Mesenteric fat pad (tissue), 1 donor: ENCODE measurements around the gene LRRC63. TPM values are rescaled to one million over a fixed set of nuclear protein-coding genes. Genes with fewer than 3 reads are reported as not detected.
"Not testable (repeated sequence)": the region's sequence is repeated elsewhere in the genome, so short reads cannot be mapped to it uniquely, and the experiment has no call there.

Experiments used
- DNase-seq: peaks from one replicate; pipeline ENCODE4 v3.0.0-alpha.2; 2020; ENCODE audit warnings: low spot score
- total RNA-seq: library from RNA; stranded (reverse); fragmentation: NEBNext Ultra II Directional; extraction: Animal tissue kit (Norgen Biotek cat#: 25700); gene quantifications from one replicate; pipeline ENCODE4 v1.2.1, GENCODE V29; 2021
- donor health status: DM: yes; HTN: yes; CAD: no.

Gene LRRC63
- total RNA-seq, 1 donor from 2014 or later: 0.19 TPM

DNA sequence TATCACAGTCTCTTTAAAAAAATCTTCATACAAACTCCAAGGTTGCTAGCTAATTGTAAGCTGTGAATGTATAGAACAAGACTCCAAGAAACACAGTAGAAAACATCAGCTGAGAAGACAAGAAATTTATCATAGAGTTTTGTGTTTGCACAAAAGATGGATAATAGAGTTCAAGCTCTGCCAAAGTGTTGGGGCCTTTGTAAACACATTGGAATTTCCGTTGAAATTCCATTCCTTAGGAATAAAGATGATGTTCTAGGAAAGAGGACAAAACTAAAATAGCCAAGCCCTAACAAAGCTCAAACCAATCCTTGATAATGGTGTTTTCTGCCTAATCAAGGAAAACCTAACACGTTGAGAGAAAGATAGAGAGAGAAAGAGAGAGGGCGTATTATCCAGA is 20.6 kb downstream of the LRRC63 start:
- DNase-seq: no peak

DNA sequence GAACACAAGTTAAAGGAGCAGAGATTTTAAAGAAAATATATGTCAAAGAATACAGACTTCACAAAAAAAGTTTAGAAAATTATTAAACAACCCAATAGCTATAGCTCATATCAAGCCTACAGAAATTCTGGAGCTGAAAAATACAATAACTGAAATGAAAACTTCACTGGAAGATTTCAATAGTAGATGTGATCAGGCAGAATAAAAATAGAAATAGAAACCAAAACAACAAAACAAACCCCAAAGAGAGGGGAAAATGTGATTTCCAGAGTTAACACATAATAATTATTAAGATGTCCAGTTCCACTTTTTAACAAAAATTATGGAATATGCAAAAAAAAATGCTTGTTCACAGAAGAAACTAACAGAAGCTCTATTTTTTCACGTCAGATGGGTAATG is 23.6 kb downstream of the LRRC63 start:
- no peak for DNase-seq

DNA sequence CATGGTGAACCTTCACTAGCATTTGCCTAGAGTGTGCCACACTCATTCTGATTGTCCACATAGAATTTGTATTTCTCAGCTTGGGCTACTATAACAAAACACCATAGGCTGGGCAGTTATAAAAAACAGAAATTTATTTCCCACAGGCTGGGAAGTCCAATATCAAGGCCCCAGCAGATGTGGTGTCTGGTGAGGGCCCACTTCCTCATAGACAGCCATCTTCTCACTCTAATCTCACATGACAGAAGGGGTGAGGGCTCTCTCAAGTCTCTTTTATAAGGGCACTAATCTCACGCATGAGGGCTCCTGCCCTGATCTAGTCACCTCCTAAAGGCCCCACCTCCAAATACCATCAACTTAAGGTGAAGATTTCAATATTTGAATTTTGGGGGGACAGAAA is 53.6 kb downstream of the LRRC63 start:
- no peak for DNase-seq

DNA sequence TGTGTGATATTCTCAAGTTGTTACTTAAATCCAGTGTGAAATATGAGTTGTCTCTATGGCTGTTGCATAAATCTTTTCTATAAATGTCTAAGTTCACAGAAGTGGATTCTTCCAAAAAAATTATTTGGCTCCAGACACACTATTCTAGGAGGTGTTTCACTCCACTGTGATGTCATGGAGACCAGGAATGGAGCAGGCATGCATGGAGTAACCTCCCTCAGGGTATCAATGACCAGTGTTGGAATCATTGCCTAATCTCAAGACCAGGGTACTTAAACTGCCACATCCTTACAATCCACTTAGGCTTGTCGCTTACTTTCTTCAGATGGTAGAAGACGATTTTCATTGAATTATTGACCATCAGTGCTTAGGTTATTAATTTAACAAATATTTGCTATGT is 55.4 kb downstream of the LRRC63 start:
- DNase-seq: no peak

DNA sequence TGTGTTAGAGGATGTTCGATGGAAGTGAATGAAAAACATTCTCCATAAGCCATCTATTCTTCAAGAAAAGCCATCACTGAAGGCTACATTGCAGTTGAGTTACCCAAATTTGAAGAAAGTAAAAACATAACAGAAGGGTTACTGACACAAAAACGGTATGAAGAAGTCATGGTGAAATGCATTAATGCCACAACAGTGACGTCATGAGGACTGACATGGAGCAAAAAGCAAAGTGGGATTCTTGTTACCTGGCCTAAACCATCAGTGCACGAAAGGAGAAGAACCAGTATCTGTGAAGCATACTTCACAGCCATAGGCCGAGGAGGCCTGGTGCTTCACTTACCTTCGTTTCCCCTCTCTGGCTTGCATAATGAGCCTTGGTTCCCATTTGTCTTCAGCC is 58.7 kb downstream of the LRRC63 start:
- DNase-seq: no peak

DNA sequence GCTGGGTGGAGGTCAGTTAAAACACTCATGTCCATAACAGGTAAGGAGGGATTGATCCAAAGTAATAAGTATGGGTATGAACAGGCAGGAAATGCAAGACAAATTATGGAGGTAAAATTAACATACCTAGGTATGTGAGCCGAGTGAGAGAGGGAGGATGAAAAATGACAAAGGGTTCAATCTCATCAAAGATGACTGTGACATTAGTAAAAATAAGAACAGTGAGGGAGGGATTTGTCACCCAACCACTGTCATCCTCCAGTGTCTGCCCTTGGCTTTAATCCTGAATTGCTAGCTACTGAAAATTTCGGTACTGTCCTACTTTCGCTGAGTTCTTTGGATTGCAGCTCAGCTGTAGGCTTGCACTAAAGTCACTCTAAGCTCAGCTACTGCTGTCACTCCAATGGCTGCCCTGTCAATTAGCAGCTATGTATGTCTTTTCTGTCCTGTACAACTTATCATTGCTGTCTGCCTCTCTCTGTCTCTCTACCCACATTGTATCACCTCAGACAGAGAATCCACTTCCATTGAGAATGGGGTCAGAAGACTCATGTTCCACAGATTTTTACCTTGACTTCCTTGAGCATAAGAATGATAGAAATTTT is 62.5 kb downstream of the LRRC63 start:
- DNase-seq: no peak

DNA sequence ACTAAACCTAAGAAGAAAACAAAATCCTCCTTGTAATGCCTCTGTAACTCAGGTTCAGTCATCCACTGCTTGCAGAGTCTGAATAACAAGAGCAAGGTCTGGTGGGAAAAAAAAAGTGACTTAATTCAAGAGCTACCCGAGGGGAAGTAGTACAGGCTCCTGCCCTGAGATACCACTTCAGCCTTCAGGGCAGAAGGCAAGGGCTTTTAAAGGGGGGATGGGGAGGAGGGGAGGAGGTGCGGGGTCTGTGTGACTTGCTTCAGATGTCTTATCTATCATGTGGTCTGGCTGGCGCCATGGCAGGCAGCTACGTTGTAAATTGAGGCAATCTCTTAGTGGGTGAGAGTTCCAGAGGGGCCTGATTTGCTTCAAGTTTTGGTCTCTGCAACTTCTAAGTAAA is 66.7 kb downstream of the LRRC63 start:
- DNase-seq: no peak

DNA sequence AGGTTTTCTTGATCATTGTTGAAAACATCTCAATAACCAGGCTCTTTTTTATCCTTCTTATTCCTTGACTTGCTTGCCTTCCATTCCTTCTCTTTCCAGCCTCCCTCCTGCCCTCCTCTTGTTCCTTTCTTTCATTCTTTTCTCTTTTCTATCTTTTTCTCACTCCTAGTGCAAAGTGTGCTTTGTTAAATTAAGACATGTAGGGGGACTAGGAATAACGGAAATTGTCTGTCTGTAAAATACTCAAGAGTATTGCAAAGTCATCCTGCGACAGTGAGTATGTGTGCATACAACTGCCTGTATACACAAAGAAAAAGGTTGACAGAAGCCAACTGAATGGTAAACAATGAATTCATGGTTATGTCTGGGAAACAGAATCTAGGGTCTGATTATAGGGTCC is 70.1 kb downstream of the LRRC63 start:
- DNase-seq: no peak

DNA sequence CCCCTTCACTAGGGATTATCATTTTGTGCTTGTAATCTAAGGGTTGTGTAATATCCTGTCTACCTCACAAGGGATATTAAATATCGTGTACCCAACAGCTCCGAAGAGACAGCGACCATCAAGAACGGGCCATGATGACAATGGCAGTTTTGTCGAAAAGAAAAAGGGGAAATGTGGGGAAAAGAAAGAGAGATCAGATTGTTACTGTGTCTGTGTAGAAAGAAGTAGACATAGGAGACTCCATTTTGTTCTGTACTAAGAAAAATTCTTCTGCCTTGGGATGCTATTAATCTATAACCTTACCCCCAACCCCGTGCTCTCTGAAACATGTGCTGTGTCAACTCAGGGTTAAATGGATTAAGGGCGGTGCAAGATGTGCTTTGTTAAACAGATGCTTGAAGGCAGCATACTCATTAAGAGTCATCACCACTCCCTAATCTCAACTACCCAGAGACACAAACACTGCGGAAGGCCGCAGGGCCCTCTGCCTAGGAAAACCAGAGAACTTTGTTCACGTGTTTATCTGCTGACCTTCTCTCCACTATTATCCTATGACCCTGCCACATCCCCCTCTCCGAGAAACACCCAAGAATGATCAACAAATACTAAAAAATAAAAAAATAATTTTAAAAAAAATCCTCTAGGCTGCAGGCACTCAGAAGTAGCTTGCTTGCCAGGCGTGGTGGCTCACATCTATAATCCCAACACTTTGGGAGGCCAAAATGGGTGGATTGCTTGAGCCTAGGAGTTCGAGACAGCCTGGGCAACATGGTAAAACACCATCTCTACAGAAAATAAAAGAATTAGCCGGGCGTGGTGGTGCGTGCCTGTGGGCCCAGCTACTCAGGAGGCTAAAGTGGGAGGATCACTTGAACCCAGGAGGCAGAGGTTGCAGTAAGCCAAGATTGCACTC is 72.4 kb downstream of the LRRC63 start:
- DNase-seq: not testable (repeated sequence)

DNA sequence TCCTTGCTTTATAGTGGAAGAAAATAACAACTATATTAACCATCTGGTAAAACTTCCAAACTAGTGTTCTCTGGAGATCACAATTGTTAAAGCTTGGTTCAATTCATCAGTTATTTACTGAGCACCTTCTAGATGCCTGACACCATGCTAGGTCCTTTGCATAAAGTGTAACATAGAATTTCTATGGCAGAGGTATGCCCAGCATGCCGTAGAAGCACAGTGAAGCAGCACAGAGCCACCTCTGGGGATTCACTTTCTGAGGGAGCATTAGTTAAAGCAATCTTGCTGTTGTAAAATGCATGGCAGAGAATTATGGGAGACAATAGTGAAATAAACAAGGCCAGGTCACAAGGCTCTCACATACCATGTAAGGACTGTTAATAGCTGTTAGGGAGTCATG is 75.2 kb downstream of the LRRC63 start:
- DNase-seq: no peak

DNA sequence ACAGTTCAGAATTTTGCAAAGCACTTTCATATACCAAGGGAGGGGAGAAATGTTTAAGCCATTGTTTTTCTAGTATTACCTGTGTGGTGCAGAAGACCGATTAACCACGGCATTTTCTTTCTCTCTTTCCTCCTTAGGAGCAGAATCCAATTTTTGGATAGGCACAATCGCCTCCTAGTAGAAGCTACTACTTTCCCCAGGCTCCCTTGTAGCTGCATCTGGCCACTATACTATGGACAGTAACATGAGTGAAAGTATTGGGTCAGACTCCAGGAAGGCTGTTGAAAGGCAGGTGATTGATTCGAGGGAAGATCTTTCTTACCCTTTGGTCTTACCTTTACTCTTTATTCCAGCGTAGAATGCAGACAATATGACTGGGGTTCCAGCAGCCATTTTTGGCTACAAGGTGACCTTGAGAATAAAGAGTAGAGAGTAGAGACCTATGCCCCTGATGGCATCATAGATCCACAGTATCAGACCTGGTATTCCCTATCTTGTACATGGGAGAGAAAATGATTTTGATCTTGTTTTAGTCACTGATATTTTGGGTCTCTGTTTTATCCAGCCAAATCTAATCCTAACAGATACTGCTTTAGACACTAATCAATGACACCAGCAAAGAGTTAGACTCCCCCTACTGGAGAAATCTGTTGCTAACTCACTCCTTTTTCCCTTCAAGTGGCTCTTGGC is 77.0 kb downstream of the LRRC63 start:
- DNase-seq: no peak

DNA sequence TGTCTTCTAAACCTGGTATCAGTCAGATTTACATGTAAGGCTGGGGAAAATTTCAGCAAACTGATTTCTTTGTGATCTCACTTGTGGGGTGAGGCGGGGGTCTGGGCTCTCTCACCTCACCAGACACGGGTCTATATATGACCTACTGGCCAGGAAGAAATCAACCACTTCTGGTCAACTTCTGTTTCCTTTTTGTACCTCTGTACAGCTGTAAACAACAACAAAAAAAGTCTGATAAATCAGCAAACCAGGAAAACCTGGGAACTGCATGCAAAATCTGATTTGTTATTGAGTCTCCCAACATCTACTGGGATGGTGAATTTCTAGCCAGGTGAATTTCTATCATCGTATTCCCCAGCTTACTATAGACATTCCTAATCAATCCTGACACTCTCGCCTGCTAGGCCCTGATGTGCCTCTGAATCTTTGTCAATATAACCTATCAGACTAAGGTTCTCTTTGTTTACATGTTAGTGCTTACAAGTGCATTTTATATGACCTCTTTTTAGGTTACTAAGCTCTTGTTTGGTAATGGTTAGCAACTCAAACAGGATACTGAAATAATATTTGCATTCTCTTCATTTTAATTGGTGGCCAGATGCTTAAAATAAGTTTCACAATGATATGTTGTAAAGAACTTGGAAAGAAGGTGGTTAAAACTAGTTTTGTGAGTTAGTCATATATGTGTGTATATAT is 77.7 kb downstream of the LRRC63 start:
- no peak for DNase-seq

DNA sequence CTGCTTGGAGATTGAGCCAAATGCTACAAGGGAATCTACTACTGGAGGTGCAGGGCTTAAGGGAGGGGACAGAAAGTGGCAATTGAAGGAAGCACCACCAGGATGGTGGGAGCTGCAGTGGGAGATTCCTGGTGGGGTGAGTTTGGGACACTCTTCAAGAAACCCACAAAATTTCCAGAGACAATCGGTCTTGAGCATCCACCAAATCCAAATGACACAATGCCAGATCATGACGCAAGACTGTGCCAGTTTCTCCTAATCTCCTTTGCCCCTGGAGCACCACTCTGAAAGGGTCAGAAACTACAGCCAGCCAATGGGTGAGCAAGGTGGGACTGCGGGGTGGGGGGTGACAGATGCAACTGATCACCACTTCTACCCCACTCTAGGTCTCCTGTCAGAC is 78.7 kb downstream of the LRRC63 start:
- DNase-seq: no peak

DNA sequence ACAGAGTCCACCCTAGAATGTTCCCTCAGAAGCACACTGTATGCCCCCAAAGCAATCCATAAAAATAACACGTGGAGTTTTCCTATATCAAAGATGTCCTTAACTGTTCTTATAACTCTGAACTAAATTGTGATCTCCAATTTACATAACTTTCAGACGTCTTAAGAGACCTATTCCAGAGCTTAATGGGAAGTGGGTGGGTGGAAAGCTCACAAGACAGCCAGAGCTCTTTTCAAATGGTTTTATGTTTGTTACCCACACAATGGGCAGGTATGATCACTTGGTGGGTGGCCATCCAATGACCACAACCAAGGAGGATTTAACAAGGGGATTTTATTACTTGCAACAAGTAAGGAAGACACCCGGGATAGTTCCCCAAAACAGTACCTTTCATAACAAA is 81.7 kb downstream of the LRRC63 start:
- no peak for DNase-seq

DNA sequence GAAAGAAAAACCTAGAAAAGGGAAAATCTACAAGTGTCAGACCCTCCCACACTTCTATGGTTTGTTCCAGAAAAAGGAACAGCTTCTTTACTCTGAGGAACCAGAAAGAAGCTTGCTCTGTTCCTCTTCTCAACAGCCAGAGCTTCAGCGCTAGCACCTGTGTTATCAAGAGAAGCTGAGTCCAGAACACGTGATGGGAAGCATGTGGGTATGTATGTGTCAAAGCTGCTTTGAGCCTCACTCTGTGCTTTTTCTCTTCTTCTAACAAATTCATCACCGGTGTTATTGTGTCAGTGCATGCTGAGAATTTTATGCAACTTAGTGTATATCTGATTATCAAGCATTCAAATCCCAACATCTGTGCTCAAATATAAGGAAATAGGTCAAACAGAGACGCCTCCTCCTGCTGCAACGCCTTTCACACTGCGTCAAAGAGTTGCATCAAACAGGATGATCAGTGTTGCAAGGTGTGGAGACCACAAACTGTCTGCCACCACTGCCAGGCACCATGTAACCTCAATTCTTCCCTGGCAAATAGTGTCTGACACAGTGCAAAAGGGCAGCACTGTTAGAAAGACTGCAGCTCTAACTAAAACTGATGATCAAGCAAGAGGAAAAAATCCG is 83.9 kb downstream of the LRRC63 start:
- no peak for DNase-seq

DNA sequence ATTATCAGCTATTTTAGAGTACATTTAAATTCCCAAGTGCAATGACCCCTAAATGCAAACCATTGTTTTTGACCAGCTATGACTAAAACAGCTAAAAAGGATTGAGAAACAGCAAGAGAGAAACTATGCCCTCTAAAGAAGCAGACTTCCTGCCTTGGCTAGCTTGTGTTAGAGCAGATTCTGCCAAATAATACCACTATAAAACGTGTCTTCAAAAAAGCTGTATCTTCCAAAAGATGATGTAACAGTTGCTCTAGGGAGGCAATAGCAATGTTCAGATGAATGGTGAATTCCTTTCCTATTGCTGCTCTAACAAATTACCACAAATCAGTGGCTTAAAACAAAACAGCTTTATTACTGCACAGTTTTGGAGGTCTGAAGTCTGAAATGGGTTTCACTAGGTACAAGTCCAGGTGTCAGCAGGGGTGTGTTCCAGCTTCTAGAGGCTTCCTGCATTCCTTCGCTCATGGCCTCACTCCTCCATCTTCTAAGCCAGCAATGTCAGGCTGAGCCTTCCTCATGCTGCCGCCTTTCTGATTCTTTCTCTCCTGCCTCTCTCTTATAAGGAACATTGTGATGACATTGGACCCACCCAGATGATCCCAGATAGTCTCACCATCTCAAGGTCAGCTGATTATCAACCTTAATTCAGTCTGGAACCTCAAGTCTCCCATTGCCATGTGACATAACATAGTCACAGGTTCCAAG is 84.5 kb downstream of the LRRC63 start:
- no peak for DNase-seq

DNA sequence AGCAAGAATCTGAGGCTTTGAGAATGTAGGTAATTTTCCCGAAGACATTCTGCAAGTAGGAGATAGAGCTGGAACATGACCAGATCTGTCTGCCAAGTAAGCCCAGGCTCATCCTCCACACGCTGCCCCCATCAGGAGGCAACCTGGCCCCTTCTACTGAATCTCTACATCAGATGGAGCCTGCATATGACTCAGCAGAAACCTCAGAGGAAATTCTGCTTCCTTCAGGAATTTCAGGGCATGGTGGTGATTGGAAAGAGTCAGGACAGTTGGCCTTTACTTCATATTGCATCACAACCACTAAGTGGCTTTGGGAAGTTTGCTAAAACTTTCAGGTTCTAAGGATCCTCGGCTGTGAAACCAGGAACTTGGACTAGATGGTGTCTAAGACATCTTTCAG is 85.2 kb downstream of the LRRC63 start:
- DNase-seq: no peak

DNA sequence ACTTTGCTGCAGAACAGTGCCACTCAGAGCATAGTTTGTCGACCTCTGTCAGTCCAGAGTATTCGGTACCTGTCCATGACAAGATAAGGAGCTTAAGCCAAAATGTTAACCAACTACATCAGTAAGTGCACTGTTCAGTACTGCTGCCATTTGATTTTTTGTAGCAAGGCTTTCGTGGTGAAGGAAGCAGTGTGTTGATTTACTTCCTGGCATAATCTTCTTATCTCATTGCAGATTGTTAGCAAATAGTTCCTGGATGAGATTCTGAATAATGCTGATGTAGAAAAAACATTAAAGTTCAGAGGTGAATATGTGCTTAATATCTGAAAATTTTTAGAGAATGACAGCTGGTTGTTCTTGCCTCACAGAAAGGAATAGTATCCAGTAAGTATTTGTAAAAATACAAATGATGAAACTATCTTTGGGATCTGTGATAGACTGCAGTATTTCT is 85.7 kb downstream of the LRRC63 start:
- DNase-seq: no peak

DNA sequence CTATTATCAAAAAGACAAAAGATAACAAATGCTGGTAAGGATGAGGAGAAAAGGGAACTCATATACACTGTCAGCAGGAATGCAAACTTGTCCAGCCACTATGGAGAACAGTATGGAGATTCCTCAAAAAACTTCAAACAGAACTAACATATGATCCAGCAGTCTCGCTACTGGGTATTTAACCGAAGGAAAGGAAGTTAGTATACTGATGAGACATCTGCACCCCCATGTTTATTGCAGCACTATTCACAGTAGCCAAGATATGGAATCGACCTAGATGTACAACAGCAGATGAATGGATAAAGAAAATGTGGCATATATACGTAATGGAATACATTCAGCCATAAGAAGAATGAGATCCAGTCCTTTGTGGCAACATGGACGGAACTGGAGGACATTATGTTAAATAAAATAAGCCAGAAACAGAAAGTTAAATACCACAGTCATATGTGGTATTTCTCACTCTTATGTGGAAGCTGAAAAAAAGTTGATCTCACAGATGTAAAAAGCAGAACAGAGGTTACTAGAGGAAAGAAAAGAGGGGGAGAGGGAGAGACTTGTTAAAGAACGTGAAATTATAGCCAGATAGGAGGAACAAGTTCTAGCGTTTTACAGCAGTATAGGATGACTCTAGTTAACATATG is 92.1 kb downstream of the LRRC63 start:
- no peak for DNase-seq

DNA sequence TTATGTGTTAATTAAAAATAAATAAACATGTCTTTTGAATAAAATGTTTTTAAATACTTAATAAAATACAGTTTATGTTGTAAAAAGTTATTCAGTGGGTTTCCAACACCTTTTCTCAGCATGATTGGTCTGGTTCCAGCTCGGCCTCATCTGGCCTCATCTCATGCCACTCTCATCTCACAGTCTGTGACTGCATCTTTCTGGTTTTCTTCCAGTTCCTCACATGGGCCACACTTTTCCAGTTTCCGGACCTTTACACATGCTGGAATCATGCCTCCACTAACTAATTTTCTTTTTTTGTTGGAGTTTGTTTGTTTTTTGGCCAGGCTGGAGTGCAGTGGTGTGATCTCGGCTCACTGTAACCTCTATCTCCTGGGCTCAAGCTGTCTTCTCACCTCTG is 92.8 kb downstream of the LRRC63 start:
- DNase-seq: no peak
